ENCODE measurements around the gene MYOCOS.
A peak's percentile ranks its signal among the peaks of the same experiment; 100 is the strongest.
"Not testable (repeated sequence)": the region's sequence is repeated elsewhere in the genome, so short reads cannot be mapped to it uniquely, and the experiment has no call there.

MYOCOS gene

GRCh38 chr1:171627020-171627419 lies 5.0 kb downstream of the MYOCOS start:
- DNase-seq: no peak

GRCh38 chr1:171628225-171628624 lies 6.2 kb downstream of the MYOCOS start:
- DNase-seq: no peak

- DNase-seq: no peak
Measured at GRCh38 chr1:171635661-171636060, 13.6 kb downstream of the MYOCOS start.

GRCh38 chr1:171636141-171636540 lies 14.1 kb downstream of the MYOCOS start:
- no peak for DNase-seq

GRCh38 chr1:171637928-171638576 lies 16.0 kb downstream of the MYOCOS start:
- no peak for DNase-seq

GRCh38 chr1:171640225-171640624 lies 18.2 kb downstream of the MYOCOS start:
- DNase-seq: no peak

GRCh38 chr1:171641076-171641864 lies 19.2 kb downstream of the MYOCOS start:
- DNase-seq: no peak

GRCh38 chr1:171642197-171642596 lies 20.2 kb downstream of the MYOCOS start:
- no peak for DNase-seq

- DNase-seq: no peak
Measured at GRCh38 chr1:171643156-171643555, 21.1 kb downstream of the MYOCOS start.

GRCh38 chr1:171644805-171645483 lies 22.9 kb downstream of the MYOCOS start:
- DNase-seq: peak; percentile 85

- no peak for DNase-seq
Measured at GRCh38 chr1:171645553-171646248, 23.7 kb downstream of the MYOCOS start.

GRCh38 chr1:171646249-171646560 lies 24.2 kb downstream of the MYOCOS start:
- no peak for DNase-seq

- DNase-seq: no peak
Measured at GRCh38 chr1:171652234-171652822, 30.3 kb downstream of the MYOCOS start, which contains the start of gene MYOC. Gene MYOC (minus strand): TSS chr1:171652688. CDS start chr1:171652611, 77 bp downstream.

GRCh38 chr1:171653796-171654195 lies 31.8 kb downstream of the MYOCOS start:
- no peak for DNase-seq

GRCh38 chr1:171654201-171654941 lies 32.3 kb downstream of the MYOCOS start:
- DNase-seq: no peak

GRCh38 chr1:171654942-171655745 lies 33.1 kb downstream of the MYOCOS start:
- peak; percentile 38 for DNase-seq

- no peak for DNase-seq
Measured at GRCh38 chr1:171655746-171656116, 33.7 kb downstream of the MYOCOS start.

GRCh38 chr1:171656206-171656605 lies 34.2 kb downstream of the MYOCOS start:
- DNase-seq: not testable (repeated sequence)

- no peak for DNase-seq
Measured at GRCh38 chr1:171661076-171661650, 39.1 kb downstream of the MYOCOS start.

GRCh38 chr1:171663036-171663853 lies 41.2 kb downstream of the MYOCOS start:
- no peak for DNase-seq
